NT2/D1 (cell line): ENCODE data around the gene DELE1.
A peak's percentile ranks its signal among the peaks of the same experiment; 100 is the strongest.

ENCODE experiments used
- DNase-seq: peaks from one replicate; pipeline ENCODE4 v3.0.0-alpha.2; 2011; ENCODE audit warnings: low read depth, low spot score
- H3K27me3 ChIP-seq: 2 replicates; pipeline ENCODE4 v1.6.0; 2011; ENCODE audit warnings: mild to moderate bottlenecking; ENCODE audit not compliant: insufficient read length, insufficient read depth
- H3K36me3 ChIP-seq: 2 replicates; pipeline ENCODE4 v1.6.1; 2011; ENCODE audit warnings: mild to moderate bottlenecking, low read length, mixed read lengths; ENCODE audit not compliant: insufficient read depth, insufficient read length
- H3K4me1 ChIP-seq: 2 replicates; pipeline ENCODE4 v1.5.1; 2011; ENCODE audit not compliant: insufficient read depth, insufficient read length
- H3K4me3 ChIP-seq: 2 replicates; pipeline ENCODE4 v1.5.1; 2011; ENCODE audit warnings: low read depth; ENCODE audit not compliant: insufficient read length
- H3K9ac ChIP-seq: 2 replicates; pipeline ENCODE4 v1.6.0; 2011; ENCODE audit warnings: low read depth; ENCODE audit not compliant: insufficient read length
- H3K9me3 ChIP-seq: 2 replicates; pipeline ENCODE4 v1.5.1; 2011; ENCODE audit warnings: mild to moderate bottlenecking, low read length; ENCODE audit not compliant: insufficient read depth
- SUZ12 ChIP-seq: IDR thresholded peaks from 2 replicates; pipeline ENCODE4 v1.6.1; 2011; ENCODE audit not compliant: insufficient read length, insufficient read depth; ENCODE audit errors: extremely low read depth
- YY1 ChIP-seq: IDR thresholded peaks from 2 replicates; pipeline ENCODE4 v1.6.1; 2011; ENCODE audit not compliant: insufficient read length, insufficient read depth
- ZNF274 ChIP-seq: IDR thresholded peaks from 2 replicates; pipeline ENCODE4 v1.6.1; 2011; ENCODE audit warnings: mild to moderate bottlenecking, low read depth, low read length

The DELE1 gene

DNA sequence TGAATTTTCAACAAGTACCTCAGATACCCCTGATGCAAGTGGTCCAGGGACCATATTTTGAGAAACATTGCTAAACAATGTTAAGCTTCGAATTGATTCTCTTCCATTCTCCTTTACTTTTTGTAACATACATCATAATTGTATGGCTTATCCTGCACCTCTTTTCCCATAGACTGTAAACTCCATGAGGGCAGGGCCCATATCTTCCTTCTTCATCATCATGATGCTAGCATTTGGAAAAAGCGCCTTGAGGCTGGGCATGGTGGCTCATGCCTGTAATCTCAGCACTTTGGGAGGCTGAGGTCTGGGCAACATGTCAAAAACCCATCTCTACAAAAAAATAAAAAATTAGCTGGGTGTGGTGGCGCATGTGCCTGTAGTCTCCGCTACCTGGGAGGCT, 14.5 kb upstream of the DELE1 start:
- no peaks in the 10 kb centered on the region; the same call in 1 of the 2 replicates for H3K9me3 ChIP-seq
- H3K4me1 ChIP-seq = peaks cover 2% of the 10 kb centered on the region
- TF ChIP-seq YY1 = no peak
- TF ChIP-seq ZNF274 = no peak
- no peak for TF ChIP-seq SUZ12
- H3K36me3 ChIP-seq = no peaks in the 10 kb centered on the region
- no peak overlapping the region for H3K4me3 ChIP-seq
- no peak overlapping the region for H3K9ac ChIP-seq
- no peak for DNase-seq
- H3K27me3 ChIP-seq = peaks cover 16% of the 10 kb centered on the region

DNA sequence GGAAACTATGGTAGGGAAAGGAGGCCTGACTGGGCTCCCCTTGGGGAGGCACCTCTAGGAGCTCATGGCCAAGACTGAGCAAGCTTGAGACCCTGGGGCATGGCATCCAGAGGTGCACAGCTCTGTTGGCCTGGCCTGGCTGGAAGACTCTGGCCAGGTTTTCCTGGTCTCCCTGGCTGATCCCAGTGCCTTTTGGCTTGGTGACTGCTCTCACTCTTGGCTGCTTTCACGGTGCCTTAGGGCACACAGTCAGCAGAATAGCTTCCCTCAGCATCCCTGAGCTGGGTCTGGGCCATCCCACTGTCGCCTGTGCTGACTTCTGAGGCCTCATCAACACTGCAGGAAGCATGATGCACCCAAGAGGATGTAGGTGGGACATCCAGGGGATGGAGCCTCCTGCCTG, 13.4 kb upstream of the DELE1 start:
- peaks cover 4% of the 10 kb centered on the region for H3K4me1 ChIP-seq
- peaks cover 21% of the 10 kb centered on the region for H3K27me3 ChIP-seq
- no peak overlapping the region for H3K4me3 ChIP-seq
- no peak for DNase-seq
- H3K9ac ChIP-seq = no peak overlapping the region
- TF ChIP-seq ZNF274 (no peak), YY1 (no peak), SUZ12 (no peak)
- no peaks in the 10 kb centered on the region for H3K36me3 ChIP-seq
- no peaks in the 10 kb centered on the region; the same call in 1 of the 2 replicates for H3K9me3 ChIP-seq

DNA sequence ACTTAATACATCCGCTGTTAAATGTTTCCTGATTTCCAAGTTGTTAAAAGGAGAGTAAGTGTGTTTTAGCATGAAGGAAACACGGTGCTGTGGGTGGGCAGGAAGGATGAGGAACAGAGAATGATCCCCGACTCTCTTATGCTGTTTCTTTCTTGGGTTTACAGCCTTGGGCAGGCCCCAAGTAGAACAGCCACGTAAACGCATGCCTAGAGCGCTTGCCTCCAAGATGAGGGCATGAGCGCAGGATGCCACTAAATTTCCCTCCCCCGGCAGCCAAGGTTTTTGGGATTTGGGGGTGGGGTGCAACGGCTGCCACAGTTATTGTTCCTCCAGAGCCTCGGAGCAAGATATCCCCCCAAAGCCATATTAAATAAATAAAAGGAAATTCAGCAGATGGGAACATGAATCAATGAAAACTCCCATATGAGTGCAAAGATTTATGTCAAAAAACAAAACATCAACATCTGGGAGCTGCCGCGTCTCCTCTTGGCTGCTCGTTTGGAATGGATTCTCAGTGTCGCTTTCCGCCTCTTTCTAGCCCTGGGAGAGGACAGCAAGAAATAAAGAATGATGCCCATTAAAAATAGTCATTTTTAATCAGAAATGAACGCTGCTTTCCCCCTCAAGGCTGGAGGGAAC, 10.0 kb upstream of the DELE1 start:
- TF ChIP-seq YY1 = no peak
- TF ChIP-seq ZNF274 = no peak
- TF ChIP-seq SUZ12 = no peak
- Histone ChIP-seq H3K4me3 (peak overlapping the region; percentile 24), H3K9me3 (no peaks in the 10 kb centered on the region; the same call in 1 of the 2 replicates), H3K27me3 (peaks cover 24% of the 10 kb centered on the region), H3K36me3 (no peaks in the 10 kb centered on the region), H3K4me1 (peaks cover 5% of the 10 kb centered on the region), H3K9ac (peak overlapping the region; percentile 66)
- DNase-seq = no peak

DNA sequence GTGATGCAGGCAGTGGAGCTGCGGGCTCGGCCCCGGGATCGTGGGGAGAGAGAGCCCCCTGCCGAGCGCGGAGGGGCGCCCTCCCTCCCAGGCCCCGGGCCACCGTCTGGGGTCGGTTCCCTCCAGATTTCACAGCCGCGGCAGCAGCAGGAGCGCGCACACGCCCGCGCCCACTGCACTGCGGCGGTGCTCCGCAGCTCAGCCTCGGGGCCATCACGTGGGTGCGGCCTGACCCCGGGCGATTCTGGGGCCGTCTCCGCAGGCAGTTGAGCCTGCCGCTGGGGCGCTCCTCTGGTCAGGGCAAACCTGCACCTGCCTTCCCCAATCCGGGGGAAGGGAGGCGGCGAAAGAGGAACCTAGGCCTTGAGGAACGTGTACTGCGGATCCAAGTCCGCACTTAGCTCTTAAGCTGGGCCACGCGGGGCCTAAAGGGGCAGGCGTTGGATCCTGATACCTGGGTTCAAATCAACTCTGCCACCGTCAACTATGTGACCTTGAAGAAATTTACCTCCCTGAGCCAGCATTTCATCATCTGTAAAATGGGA, 9.4 kb upstream of the DELE1 start:
- Histone ChIP-seq H3K4me1 (peaks cover 5% of the 10 kb centered on the region), H3K36me3 (no peaks in the 10 kb centered on the region), H3K9me3 (no peaks in the 10 kb centered on the region), H3K27me3 (peaks cover 24% of the 10 kb centered on the region), H3K9ac (peak overlapping the region; percentile 66), H3K4me3 (peak overlapping the region; percentile 24)
- DNase-seq = no peak
- TF ChIP-seq YY1 = no peak
- TF ChIP-seq SUZ12 = no peak
- no peak for TF ChIP-seq ZNF274

DNA sequence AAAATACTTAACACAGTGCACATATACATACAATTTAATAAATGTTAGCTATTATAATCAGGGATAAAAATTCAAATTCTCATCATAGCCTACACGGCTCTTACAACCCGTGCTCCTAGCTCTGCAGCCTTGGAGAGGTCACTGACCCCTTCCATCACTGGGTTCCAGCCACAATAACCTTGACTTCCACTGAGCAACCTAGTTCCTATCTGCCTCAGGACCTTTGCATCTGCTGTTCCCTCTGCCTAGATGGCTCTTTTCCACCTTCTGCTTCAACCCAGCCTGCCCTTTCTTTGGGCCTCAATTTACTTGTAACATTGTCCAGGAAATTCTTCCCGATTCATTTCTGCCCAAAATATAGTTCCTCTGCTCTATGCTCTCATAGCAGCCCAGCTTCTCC, 8.9 kb upstream of the DELE1 start:
- Histone ChIP-seq H3K36me3 (no peaks in the 10 kb centered on the region), H3K4me1 (peaks cover 5% of the 10 kb centered on the region), H3K9ac (no peak overlapping the region), H3K9me3 (no peaks in the 10 kb centered on the region), H3K4me3 (no peak overlapping the region), H3K27me3 (peaks cover 24% of the 10 kb centered on the region)
- DNase-seq = no peak
- no peak for TF ChIP-seq YY1
- no peak for TF ChIP-seq SUZ12

DNA sequence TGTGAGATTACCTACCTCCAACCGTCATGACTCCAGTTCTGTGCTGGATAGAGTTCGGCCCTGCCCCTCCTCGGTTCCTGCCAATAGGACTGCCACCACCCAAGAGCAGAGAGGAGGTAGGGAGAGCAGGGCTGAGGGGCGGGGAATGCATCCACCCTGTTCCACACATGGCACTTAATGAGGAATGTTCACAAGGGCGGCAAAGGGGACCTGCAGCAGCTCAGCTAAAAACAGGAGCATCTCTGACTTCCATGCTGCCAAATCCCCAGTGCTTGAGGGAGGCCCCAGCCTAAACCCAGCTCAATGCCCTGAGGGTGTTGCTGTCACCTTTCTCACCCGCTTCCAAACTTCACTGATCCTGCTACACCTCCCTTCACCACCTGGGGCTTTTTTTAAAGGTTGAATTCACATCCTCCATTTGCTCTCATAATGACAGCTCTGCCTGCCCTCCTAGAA, 7.8 kb upstream of the DELE1 start:
- TF ChIP-seq YY1 (no peak), ZNF274 (no peak), SUZ12 (no peak)
- Histone ChIP-seq H3K4me1 (peaks cover 3% of the 10 kb centered on the region), H3K27me3 (peaks cover 24% of the 10 kb centered on the region), H3K9me3 (no peaks in the 10 kb centered on the region), H3K36me3 (no peaks in the 10 kb centered on the region), H3K4me3 (no peak overlapping the region), H3K9ac (no peak overlapping the region)
- no peak for DNase-seq

DNA sequence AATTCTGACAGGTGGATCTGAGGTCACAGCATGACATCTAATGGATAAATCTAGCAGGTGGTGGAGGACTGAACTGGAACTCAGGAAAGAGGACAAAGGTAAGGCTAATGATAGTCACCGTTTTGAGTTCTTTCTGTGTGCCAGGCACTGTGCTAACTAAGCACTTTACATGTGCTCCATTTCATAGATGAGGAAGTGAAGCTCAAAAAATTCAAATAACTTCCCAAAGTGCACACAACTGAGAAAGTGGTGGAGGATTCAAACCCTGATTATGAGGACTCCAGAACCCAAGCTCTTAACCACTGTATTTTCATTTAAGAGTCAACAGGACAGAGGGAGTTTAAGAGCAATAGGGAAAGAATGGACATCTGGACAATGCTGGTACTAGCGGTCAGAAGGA, 7.1 kb upstream of the DELE1 start:
- peaks cover 3% of the 10 kb centered on the region for H3K4me1 ChIP-seq
- peaks cover 24% of the 10 kb centered on the region for H3K27me3 ChIP-seq
- no peak for DNase-seq
- no peak overlapping the region for H3K4me3 ChIP-seq
- H3K36me3 ChIP-seq = no peaks in the 10 kb centered on the region
- H3K9me3 ChIP-seq = no peaks in the 10 kb centered on the region
- no peak overlapping the region for H3K9ac ChIP-seq
- TF ChIP-seq SUZ12 (no peak), YY1 (no peak), ZNF274 (no peak)
